ENCODE results near the gene GLO1. TPM values are rescaled to one million over a fixed set of nuclear protein-coding genes. Genes with fewer than 3 reads are reported as not detected.

Gene GLO1
- total and polyA plus RNA-seq, 4 donors = 50.5 to 108 (median 72.5) TPM

DNA sequence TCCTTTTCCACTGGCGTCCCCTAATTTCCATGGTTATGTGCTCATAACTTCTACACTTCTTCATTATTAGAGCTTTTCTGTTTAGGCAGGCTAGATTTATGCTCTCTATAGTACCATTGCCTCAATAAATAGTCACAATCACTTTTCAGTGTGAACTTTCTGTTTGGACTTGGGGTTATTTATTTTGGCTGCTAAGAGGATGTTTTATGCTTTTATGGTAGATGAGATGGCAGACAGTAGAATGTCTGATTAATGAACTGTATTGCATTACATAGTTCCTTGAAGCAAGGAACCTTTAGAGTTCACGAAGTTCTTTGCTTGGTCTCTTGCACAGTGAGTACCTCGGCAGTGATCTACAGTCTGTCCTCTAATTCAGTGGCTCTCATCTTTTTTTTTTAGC lies 19.1 kb upstream of the GLO1 start:
- H3K36me3 ChIP-seq (ENCODE audit: control insufficient read depth in 4 of 4, insufficient read depth in 3 of 4, low read depth in 1 of 4, low read length in 3 of 4) = no peaks in the 10 kb centered on the region
- no peak overlapping the region for H3K4me3 ChIP-seq (ENCODE audit: low read depth in 1 of 3, low read length in 3 of 3)
- TF ChIP-seq, protein P1, sequence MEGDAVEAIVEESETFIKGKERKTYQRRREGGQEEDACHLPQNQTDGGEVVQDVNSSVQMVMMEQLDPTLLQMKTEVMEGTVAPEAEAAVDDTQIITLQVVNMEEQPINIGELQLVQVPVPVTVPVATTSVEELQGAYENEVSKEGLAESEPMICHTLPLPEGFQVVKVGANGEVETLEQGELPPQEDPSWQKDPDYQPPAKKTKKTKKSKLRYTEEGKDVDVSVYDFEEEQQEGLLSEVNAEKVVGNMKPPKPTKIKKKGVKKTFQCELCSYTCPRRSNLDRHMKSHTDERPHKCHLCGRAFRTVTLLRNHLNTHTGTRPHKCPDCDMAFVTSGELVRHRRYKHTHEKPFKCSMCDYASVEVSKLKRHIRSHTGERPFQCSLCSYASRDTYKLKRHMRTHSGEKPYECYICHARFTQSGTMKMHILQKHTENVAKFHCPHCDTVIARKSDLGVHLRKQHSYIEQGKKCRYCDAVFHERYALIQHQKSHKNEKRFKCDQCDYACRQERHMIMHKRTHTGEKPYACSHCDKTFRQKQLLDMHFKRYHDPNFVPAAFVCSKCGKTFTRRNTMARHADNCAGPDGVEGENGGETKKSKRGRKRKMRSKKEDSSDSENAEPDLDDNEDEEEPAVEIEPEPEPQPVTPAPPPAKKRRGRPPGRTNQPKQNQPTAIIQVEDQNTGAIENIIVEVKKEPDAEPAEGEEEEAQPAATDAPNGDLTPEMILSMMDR (IDR thresholded peaks at IDR 0.05; ENCODE audit: low read depth, low read length, missing input control) = no peak
- no peak for TF ChIP-seq GABPA (IDR thresholded peaks at IDR 0.05 in 1 of 2, conservative IDR thresholded peaks at IDR 0.05 in 1 of 2)
- no peak for TF ChIP-seq EGR1 (IDR thresholded peaks at IDR 0.05; ENCODE audit: low read depth in 2 of 2)
- TF ChIP-seq HNF4G (IDR thresholded peaks at IDR 0.05) = no peak
- no peak for TF ChIP-seq FOXA1 (IDR thresholded peaks at IDR 0.05)
- 79% methylated on average over 3 of the region's 3 CpGs for WGBS
- H3K27me3 ChIP-seq (ENCODE audit: control insufficient read depth in 4 of 4, insufficient read depth in 4 of 4, low read length in 3 of 4) = no peaks in the 10 kb centered on the region
- H3K9ac ChIP-seq (ENCODE audit: low read depth in 1 of 2, low read length in 2 of 2) = no peak overlapping the region
- H3K4me1 ChIP-seq (ENCODE audit: control insufficient read depth in 4 of 4, insufficient read depth in 4 of 4, low read length in 3 of 4) = no peaks in the 10 kb centered on the region
- no peak overlapping the region for H3K27ac ChIP-seq (ENCODE audit: low read depth in 1 of 2, low read length in 2 of 2)
- no peak for DNase-seq (ENCODE audit: low spot score)
- H3K9me3 ChIP-seq (ENCODE audit: control insufficient read depth in 4 of 4, low read length in 3 of 4) = no peaks in the 10 kb centered on the region

DNA sequence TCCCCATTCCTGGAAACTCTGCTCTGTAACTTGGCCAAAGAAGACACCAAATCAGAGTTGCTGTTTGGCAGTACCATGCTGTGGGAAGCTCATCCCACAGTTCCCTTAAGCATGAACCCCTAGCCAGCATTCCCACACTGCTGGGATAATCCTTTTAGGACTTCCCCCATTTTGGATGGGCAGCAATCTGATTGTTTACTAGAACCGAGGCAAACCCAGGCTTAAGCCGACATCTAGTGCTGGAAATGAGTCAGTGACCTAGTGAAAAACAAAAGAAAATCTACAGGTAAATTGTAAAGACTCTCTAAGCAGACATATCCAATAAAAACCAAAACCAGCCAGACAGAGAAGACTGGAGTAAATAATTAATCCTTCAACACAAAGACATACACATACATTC lies 17.4 kb upstream of the GLO1 start:
- H3K27me3 ChIP-seq (ENCODE audit: control insufficient read depth in 4 of 4, insufficient read depth in 4 of 4, low read length in 3 of 4) = peaks cover 0 to 3% (median 0%) of the 10 kb centered on the region in 4 donors
- no peak overlapping the region for H3K4me3 ChIP-seq (ENCODE audit: low read depth in 1 of 3, low read length in 3 of 3)
- DNase-seq (ENCODE audit: low spot score) = no peak
- no peak overlapping the region for H3K9ac ChIP-seq (ENCODE audit: low read depth in 1 of 2, low read length in 2 of 2)
- TF ChIP-seq RXRA (IDR thresholded peaks at IDR 0.05) (no peak), JUND (IDR thresholded peaks at IDR 0.05) (no peak), RAD21 (IDR thresholded peaks at IDR 0.05) (peak; percentile 57 to 69), FOXA2 (IDR thresholded peaks at IDR 0.05) (no peak), NR2F2 (IDR thresholded peaks at IDR 0.05) (no peak), YY1 (IDR thresholded peaks at IDR 0.05) (no peak), FOXA1 (IDR thresholded peaks at IDR 0.05) (no peak)
- TF ChIP-seq, protein P2, sequence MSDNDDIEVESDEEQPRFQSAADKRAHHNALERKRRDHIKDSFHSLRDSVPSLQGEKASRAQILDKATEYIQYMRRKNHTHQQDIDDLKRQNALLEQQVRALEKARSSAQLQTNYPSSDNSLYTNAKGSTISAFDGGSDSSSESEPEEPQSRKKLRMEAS (IDR thresholded peaks at IDR 0.05) = no peak
- TF ChIP-seq, protein P1 (IDR thresholded peaks at IDR 0.05; ENCODE audit: low read depth, low read length, missing input control) = peak; percentile 11
- TF ChIP-seq, protein P3, sequence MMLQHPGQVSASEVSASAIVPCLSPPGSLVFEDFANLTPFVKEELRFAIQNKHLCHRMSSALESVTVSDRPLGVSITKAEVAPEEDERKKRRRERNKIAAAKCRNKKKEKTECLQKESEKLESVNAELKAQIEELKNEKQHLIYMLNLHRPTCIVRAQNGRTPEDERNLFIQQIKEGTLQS (IDR thresholded peaks at IDR 0.05) = no peak
- H3K27ac ChIP-seq (ENCODE audit: low read depth in 1 of 2, low read length in 2 of 2) = no peak overlapping the region
- H3K9me3 ChIP-seq (ENCODE audit: control insufficient read depth in 4 of 4, low read length in 3 of 4) = no peaks in the 10 kb centered on the region
- WGBS = 16% methylated on average over 2 of the region's 2 CpGs
- peaks cover 0 to under 1% (median 0%) of the 10 kb centered on the region in 4 donors for H3K4me1 ChIP-seq (ENCODE audit: control insufficient read depth in 4 of 4, insufficient read depth in 4 of 4, low read length in 3 of 4)
- no peaks in the 10 kb centered on the region for H3K36me3 ChIP-seq (ENCODE audit: control insufficient read depth in 4 of 4, insufficient read depth in 3 of 4, low read depth in 1 of 4, low read length in 3 of 4)

DNA sequence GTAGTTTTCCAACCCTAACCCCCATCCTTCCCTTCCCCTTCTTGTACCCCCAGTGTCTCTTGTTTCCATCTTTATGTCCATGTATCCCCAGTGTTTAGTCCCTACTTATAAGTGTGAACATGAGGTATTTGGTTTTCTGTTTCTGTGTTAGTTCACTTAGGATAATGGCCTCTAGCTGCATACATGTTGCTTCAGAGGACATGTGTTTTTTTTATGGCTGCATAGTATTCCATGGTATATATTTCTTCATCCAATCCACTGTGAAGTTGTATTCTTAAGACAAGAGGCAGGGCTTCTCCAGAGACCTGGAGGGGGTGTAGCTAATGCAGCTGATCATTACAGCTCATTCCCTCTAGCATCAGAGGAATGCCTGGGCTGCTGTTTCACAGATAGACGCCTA lies 16.4 kb upstream of the GLO1 start:
- peaks cover 0 to 4% (median 1%) of the 10 kb centered on the region in 4 donors for H3K4me1 ChIP-seq (ENCODE audit: control insufficient read depth in 4 of 4, insufficient read depth in 4 of 4, low read length in 3 of 4)
- no peak for DNase-seq (ENCODE audit: low spot score)
- no peak overlapping the region for H3K27ac ChIP-seq (ENCODE audit: low read depth in 1 of 2, low read length in 2 of 2)
- no peak overlapping the region for H3K9ac ChIP-seq (ENCODE audit: low read depth in 1 of 2, low read length in 2 of 2)
- peaks cover 0 to 3% (median under 1%) of the 10 kb centered on the region in 4 donors for H3K27me3 ChIP-seq (ENCODE audit: control insufficient read depth in 4 of 4, insufficient read depth in 4 of 4, low read length in 3 of 4)
- no peaks in the 10 kb centered on the region for H3K36me3 ChIP-seq (ENCODE audit: control insufficient read depth in 4 of 4, insufficient read depth in 3 of 4, low read depth in 1 of 4, low read length in 3 of 4)
- WGBS = 93% methylated on average over 1 of the region's 1 CpG
- H3K4me3 ChIP-seq (ENCODE audit: low read depth in 1 of 3, low read length in 3 of 3) = no peak overlapping the region
- no peaks in the 10 kb centered on the region for H3K9me3 ChIP-seq (ENCODE audit: control insufficient read depth in 4 of 4, low read length in 3 of 4)
- TF ChIP-seq, protein P1 (IDR thresholded peaks at IDR 0.05; ENCODE audit: low read depth, low read length, missing input control) = no peak
- TF ChIP-seq, protein P3 (IDR thresholded peaks at IDR 0.05) = no peak
- TF ChIP-seq RAD21 (IDR thresholded peaks at IDR 0.05) = no peak
- TF ChIP-seq, protein P4, sequence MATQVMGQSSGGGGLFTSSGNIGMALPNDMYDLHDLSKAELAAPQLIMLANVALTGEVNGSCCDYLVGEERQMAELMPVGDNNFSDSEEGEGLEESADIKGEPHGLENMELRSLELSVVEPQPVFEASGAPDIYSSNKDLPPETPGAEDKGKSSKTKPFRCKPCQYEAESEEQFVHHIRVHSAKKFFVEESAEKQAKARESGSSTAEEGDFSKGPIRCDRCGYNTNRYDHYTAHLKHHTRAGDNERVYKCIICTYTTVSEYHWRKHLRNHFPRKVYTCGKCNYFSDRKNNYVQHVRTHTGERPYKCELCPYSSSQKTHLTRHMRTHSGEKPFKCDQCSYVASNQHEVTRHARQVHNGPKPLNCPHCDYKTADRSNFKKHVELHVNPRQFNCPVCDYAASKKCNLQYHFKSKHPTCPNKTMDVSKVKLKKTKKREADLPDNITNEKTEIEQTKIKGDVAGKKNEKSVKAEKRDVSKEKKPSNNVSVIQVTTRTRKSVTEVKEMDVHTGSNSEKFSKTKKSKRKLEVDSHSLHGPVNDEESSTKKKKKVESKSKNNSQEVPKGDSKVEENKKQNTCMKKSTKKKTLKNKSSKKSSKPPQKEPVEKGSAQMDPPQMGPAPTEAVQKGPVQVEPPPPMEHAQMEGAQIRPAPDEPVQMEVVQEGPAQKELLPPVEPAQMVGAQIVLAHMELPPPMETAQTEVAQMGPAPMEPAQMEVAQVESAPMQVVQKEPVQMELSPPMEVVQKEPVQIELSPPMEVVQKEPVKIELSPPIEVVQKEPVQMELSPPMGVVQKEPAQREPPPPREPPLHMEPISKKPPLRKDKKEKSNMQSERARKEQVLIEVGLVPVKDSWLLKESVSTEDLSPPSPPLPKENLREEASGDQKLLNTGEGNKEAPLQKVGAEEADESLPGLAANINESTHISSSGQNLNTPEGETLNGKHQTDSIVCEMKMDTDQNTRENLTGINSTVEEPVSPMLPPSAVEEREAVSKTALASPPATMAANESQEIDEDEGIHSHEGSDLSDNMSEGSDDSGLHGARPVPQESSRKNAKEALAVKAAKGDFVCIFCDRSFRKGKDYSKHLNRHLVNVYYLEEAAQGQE (IDR thresholded peaks at IDR 0.05) = no peak
